A549 (cell line): ENCODE measurements around the gene SHISA4. TPM values are rescaled to one million over a fixed set of nuclear protein-coding genes. Genes with fewer than 3 reads are reported as not detected.

Experiments used
- ATAC-seq, 2 experiments: fragments of 200-7000 bp in 1 of 2; fragments of >200 bp in 1 of 2; cut with Nextera tagmentation in 1 of 2; cut with Tn5 transposase in 1 of 2; 3 replicates each; pipeline versions ENCODE4 v1.8.0 to v1.9.1; 2018 to 2020; ENCODE audit warnings: mild to moderate bottlenecking in 1 of 2, moderate library complexity in 1 of 2
- CTCF ChIA-PET: fragments of 300-600 bp; sonication (Branson Sonifier 250); formaldehyde crosslinking; extraction: SDS; loops from one replicate; lab custom pipeline; 2021; ENCODE audit warnings: antibody characterized with exemption, inconsistent platforms; lab: Yijun Ruan, JAX
- POLR2A ChIA-PET: fragments of 350-600 bp; formaldehyde crosslinking; extraction: SDS; loops from one replicate; lab custom pipeline; 2021; ENCODE audit warnings: antibody characterized with exemption, inconsistent platforms; lab: Yijun Ruan, JAX
- DNase-seq, 2 experiments: peaks; one replicate each; pipeline versions ENCODE4 v3.0.0 to v3.0.0-alpha.2; 2011 to 2016; ENCODE audit warnings: low read depth in 1 of 2, low spot score in 1 of 2
- FAIRE-seq: peaks from 2 replicates; lab custom pipeline; 2011; peaks lifted over from hg19 to GRCh38; lab: Jason Lieb, UNC
- H3K27ac ChIP-seq, 2 experiments: fragments of >200 bp; sonication (Bioruptor Twin); formaldehyde crosslinking; 3 replicates each; pipeline ENCODE4 v1.5.1; 2016 to 2017
- H3K4me1 ChIP-seq: fragments of >200 bp; sonication (Bioruptor Twin); formaldehyde crosslinking; 3 replicates; pipeline ENCODE4 v1.6.1; 2016
- H3K4me2 ChIP-seq: fragments of >200 bp; sonication (Bioruptor Twin); formaldehyde crosslinking; 3 replicates; pipeline ENCODE4 v1.6.1; 2016
- H3K4me3 ChIP-seq: fragments of >200 bp; sonication (Bioruptor Twin); formaldehyde crosslinking; 3 replicates; pipeline ENCODE4 v1.5.1; 2016
- H3K9me3 ChIP-seq: fragments of >200 bp; sonication (Bioruptor Twin); formaldehyde crosslinking; 3 replicates; pipeline ENCODE4 v1.6.1; 2016
- BCL3 ChIP-seq: fragments of >200 bp; sonication (Bioruptor Twin); formaldehyde crosslinking; IDR thresholded peaks from 3 replicates; pipeline ENCODE4 v1.6.1; 2016
- BHLHE40 ChIP-seq: IDR thresholded peaks from 2 replicates; pipeline ENCODE4 v1.6.1; 2012; ENCODE audit warnings: low read depth, low read length, inconsistent platforms
- CEBPB ChIP-seq, 2 experiments: fragments of >200 bp in 1 of 2; sonication (Bioruptor Twin) in 1 of 2; formaldehyde crosslinking in 1 of 2; IDR thresholded peaks; 2 replicates each; pipeline ENCODE4 v1.6.1; 2012 to 2016
- E2F6 ChIP-seq: IDR thresholded peaks from 2 replicates; pipeline ENCODE4 v1.6.1; 2012; ENCODE audit warnings: low read depth, borderline replicate concordance
- EHF ChIP-seq: fragments of 250-450 bp; sonication (Bioruptor Pico); IDR thresholded peaks from 2 replicates; pipeline ENCODE4 v1.5.0; 2020; ENCODE audit warnings: mild to moderate bottlenecking
- EHMT2 ChIP-seq: fragments of 200-600 bp; sonication (generic); IDR thresholded peaks from 2 replicates; pipeline ENCODE4 v1.6.1; 2016; ENCODE audit warnings: antibody characterized with exemption, low read depth, mild to moderate bottlenecking, moderate library complexity
- EP300 ChIP-seq, 2 experiments: fragments of >200 bp; sonication (Bioruptor Twin); formaldehyde crosslinking; IDR thresholded peaks; 2 replicates in 1 of 2; 3 replicates in 1 of 2; pipeline ENCODE4 v1.6.1; 2016 to 2017
- FOSB ChIP-seq: fragments of 250-450 bp; sonication (Bioruptor Pico); IDR thresholded peaks from 2 replicates; pipeline ENCODE4 v1.5.0; 2020; ENCODE audit warnings: mild to moderate bottlenecking, moderate library complexity
- FOSL2 ChIP-seq, 2 experiments: fragments of 450-650 bp in 1 of 2; fragments of >200 bp in 1 of 2; sonication (Bioruptor Twin) in 1 of 2; formaldehyde crosslinking; IDR thresholded peaks; 2 replicates each; pipeline versions ENCODE4 v1.5.0 to v1.6.1; 2016 to 2020; ENCODE audit warnings: mild to moderate bottlenecking in 1 of 2, moderate library complexity in 1 of 2
- GATA3 ChIP-seq: IDR thresholded peaks from 2 replicates; pipeline ENCODE4 v1.6.1; 2012; ENCODE audit warnings: borderline replicate concordance
- HES2 ChIP-seq: fragments of >200 bp; sonication (Bioruptor Twin); formaldehyde crosslinking; IDR thresholded peaks from 2 replicates; pipeline ENCODE4 v1.6.1; 2016
- HOXB13 ChIP-seq: fragments of 250-450 bp; sonication (Bioruptor Pico); IDR thresholded peaks from 2 replicates; pipeline ENCODE4 v1.5.0; 2020; ENCODE audit warnings: low read depth, mild to moderate bottlenecking, moderate library complexity
- JUN ChIP-seq, 2 experiments: fragments of >200 bp; sonication (Bioruptor Twin); formaldehyde crosslinking; IDR thresholded peaks; 2 replicates in 1 of 2; 3 replicates in 1 of 2; pipeline ENCODE4 v1.6.1; 2016 to 2017
- JUNB ChIP-seq: fragments of >200 bp; sonication (Bioruptor Twin); formaldehyde crosslinking; IDR thresholded peaks from 2 replicates; pipeline ENCODE4 v1.6.1; 2016
- KDM1A ChIP-seq: fragments of 200-600 bp; sonication (generic); IDR thresholded peaks from 2 replicates; pipeline ENCODE4 v1.6.1; 2016; ENCODE audit warnings: low read depth, mild to moderate bottlenecking
- MAFK ChIP-seq: fragments of 450-650 bp; IDR thresholded peaks from 2 replicates; pipeline ENCODE4 v1.6.1; 2014; ENCODE audit not compliant: partially characterized antibody
- MAX ChIP-seq: IDR thresholded peaks from 2 replicates; pipeline ENCODE4 v1.6.1; 2012
- MYC ChIP-seq: IDR thresholded peaks from 2 replicates; pipeline ENCODE4 v1.6.1; 2012; ENCODE audit warnings: mild to moderate bottlenecking, inconsistent platforms, low read length, improper control_type of control experiment, borderline replicate concordance
- PBX3 ChIP-seq: IDR thresholded peaks from 2 replicates; pipeline ENCODE4 v1.6.1; 2012
- PHF8 ChIP-seq: fragments of 200-600 bp; sonication (generic); IDR thresholded peaks from 2 replicates; pipeline ENCODE4 v1.6.1; 2016; ENCODE audit warnings: low read depth, mild to moderate bottlenecking, antibody characterized with exemption, moderate library complexity, borderline replicate concordance
- POLR2A ChIP-seq: IDR thresholded peaks from 2 replicates; pipeline ENCODE4 v1.6.1; 2012; ENCODE audit warnings: mild to moderate bottlenecking, low read length
- RAD21 ChIP-seq, 2 experiments: fragments of >200 bp in 1 of 2; sonication (Bioruptor Twin) in 1 of 2; formaldehyde crosslinking in 1 of 2; IDR thresholded peaks in 1 of 2; conservative IDR thresholded peaks in 1 of 2; 2 replicates in 1 of 2; 3 replicates in 1 of 2; pipeline ENCODE4 v1.6.1; 2012 to 2018; ENCODE audit warnings: inconsistent platforms in 1 of 2
- RFX5 ChIP-seq: fragments of 450-650 bp; IDR thresholded peaks from 2 replicates; pipeline ENCODE4 v1.7.1; 2014; ENCODE audit warnings: antibody characterized with exemption, mild to moderate bottlenecking, moderate library complexity
- SMC3 ChIP-seq: fragments of >200 bp; sonication (Bioruptor Twin); formaldehyde crosslinking; IDR thresholded peaks from 3 replicates; pipeline ENCODE4 v1.6.1; 2018; ENCODE audit warnings: inconsistent platforms
- TP53 ChIP-seq: fragments of 250-450 bp; sonication (Bioruptor Pico); IDR thresholded peaks from 2 replicates; pipeline ENCODE4 v1.5.0; 2021; ENCODE audit warnings: mild to moderate bottlenecking, moderate library complexity
- USF2 ChIP-seq: fragments of 450-650 bp; IDR thresholded peaks from 2 replicates; pipeline ENCODE4 v1.6.1; 2014; ENCODE audit warnings: antibody characterized with exemption
- ZC3H11A ChIP-seq: fragments of 450-650 bp; IDR thresholded peaks from 2 replicates; pipeline ENCODE4 v1.6.1; 2014; ENCODE audit warnings: antibody characterized with exemption, mild to moderate bottlenecking
- WGBS: methylation state at CpG from one replicate; pipeline ENCODE4 v1.1.6; 2017; ENCODE audit errors: missing lambda C conversion rate; 5-methylcytosine and 5-hydroxymethylcytosine counted together
- polyA plus RNA-seq, 4 experiments: library from polyadenylated mRNA; depleted of rRNA in 3 of 4; stranded (reverse); fragments of >200 nt; fragmentation: RNase III in 1 of 4; extraction: RNeasy Plus Mini Kit Qiagen cat#74134 plus additional on column Dnase treatment in 1 of 4; gene quantifications; 2 replicates in 3 of 4; 3 replicates in 1 of 4; pipeline ENCODE4 v1.2.3, GENCODE V29; 2011 to 2017

SHISA4 gene
- polyA plus RNA-seq, 2 of the 4 experiments (the other 2 are of a cell fraction): 10.0 to 15.0 TPM

- FAIRE-seq: no peak
- peak; percentile 85 to 86 for ATAC-seq
- H3K4me3 ChIP-seq: no peak overlapping the region
- peak; percentile 59 for TF ChIP-seq MAX
- TF ChIP-seq JUN (IDR thresholded peaks at IDR 0.05): peak; percentile 78 to 84; a peak in 4 of 5 replicates
- peak; percentile 94 for TF ChIP-seq GATA3
- peak in 1 of 2 experiments; percentile 31; a peak in 2 of 5 replicates for TF ChIP-seq RAD21 (conservative IDR thresholded peaks at IDR 0.05 in 1 of 2, IDR thresholded peaks at IDR 0.05 in 1 of 2)
- TF ChIP-seq E2F6: no peak
- TF ChIP-seq TP53: no peak
- TF ChIP-seq JUNB: peak; percentile 82
- peak; percentile 49 to 72; a peak in 3 of 5 replicates for TF ChIP-seq EP300 (IDR thresholded peaks at IDR 0.05)
- TF ChIP-seq CEBPB (IDR thresholded peaks at IDR 0.05): peak; percentile 92 to 95
- peak; percentile 75 for TF ChIP-seq FOSL2 (IDR thresholded peaks at IDR 0.05)
- peak; percentile 81 for TF ChIP-seq FOSL2 (CRISPR knock-in tag; IDR thresholded peaks at IDR 0.05)
- TF ChIP-seq SMC3: 0 out of 3 replicates have a peak, but pooled peaks have one; percentile 23
- TF ChIP-seq FOSB: no peak
- TF ChIP-seq BCL3: peak; percentile 82; the same call in 2 of the 3 replicates
- TF ChIP-seq PBX3: no peak
- CTCF ChIA-PET: interaction anchor here (0.8 to 20.2 kb wide), 11 partner anchors 10 to 203 kb away, joined by 3 to 303 read pairs (median 5); partner anchors contain the start of gene SHISA4
- no peaks in the 10 kb centered on the region for H3K9me3 ChIP-seq
- POLR2A ChIA-PET: interaction anchor here (1.0 to 1.3 kb wide), 2 partner anchors 11 to 39 kb away, joined by 4 to 7 read pairs; partner anchors contain the start of gene TIMM17A
- DNase-seq: peak; percentile 67 to 85
- peak overlapping the region; percentile 70 for H3K4me2 ChIP-seq
- H3K27ac ChIP-seq: peak overlapping the region; percentile 73 to 82
- WGBS: 5% methylated on average over 11 of the region's 11 CpGs
- peaks cover 26% of the 10 kb centered on the region for H3K4me1 ChIP-seq
Observed at GRCh38 chr1:201916649-201917249, 28.1 kb downstream of the SHISA4 start.

- peak overlapping the region; percentile 73 to 82 for H3K27ac ChIP-seq
- ATAC-seq: peak; percentile 46 to 67
- peak; percentile 18 to 46 for DNase-seq
- no peak for TF ChIP-seq CEBPB (IDR thresholded peaks at IDR 0.05)
- no peak for TF ChIP-seq FOSL2 (IDR thresholded peaks at IDR 0.05)
- TF ChIP-seq FOSL2 (CRISPR knock-in tag; IDR thresholded peaks at IDR 0.05): peak; percentile 67
- no peak overlapping the region for H3K4me3 ChIP-seq
- H3K9me3 ChIP-seq: 0 out of 3 replicates have a peak, but pooled peaks cover 4% of the 10 kb centered on the region
- H3K4me1 ChIP-seq: peaks cover 31% of the 10 kb centered on the region
- peak overlapping the region; percentile 70 for H3K4me2 ChIP-seq
- no peak for FAIRE-seq
- CTCF ChIA-PET: interaction anchor here (1.0 to 20.2 kb wide), 8 partner anchors 11 to 82 kb away, joined by 3 to 303 read pairs (median 5); partner anchors contain the start of gene SHISA4
- POLR2A ChIA-PET: interaction anchor here (1.3 kb wide), 1 partner anchor 38 kb away, joined by 7 read pairs; the partner anchor contains the start of gene TIMM17A
- WGBS: 68% methylated on average over 7 of the region's 7 CpGs
Observed at GRCh38 chr1:201917362-201918033, 28.8 kb downstream of the SHISA4 start.

- ATAC-seq (no peak), FAIRE-seq (no peak), DNase-seq (no peak)
- 86% methylated on average over 5 of the region's 5 CpGs for WGBS
- Histone ChIP-seq H3K4me3 (no peak overlapping the region), H3K27ac (peak overlapping the region; percentile 73 to 82; a peak in 5 of 6 replicates), H3K4me2 (no peak overlapping the region), H3K4me1 (peaks cover 31% of the 10 kb centered on the region), H3K9me3 (0 out of 3 replicates have a peak, but pooled peaks cover 4% of the 10 kb centered on the region)
- CTCF ChIA-PET: interaction anchor here (0.7 to 20.2 kb wide), 3 partner anchors 9 to 27 kb away, joined by 4 to 303 read pairs (median 5); partner anchors contain the start of gene SHISA4
- POLR2A ChIA-PET: interaction anchor here (1.3 kb wide), 1 partner anchor 37 kb away, joined by 7 read pairs; the partner anchor contains the start of gene TIMM17A
- no peak for TF ChIP-seq EHMT2
- no peak for TF ChIP-seq EP300 (IDR thresholded peaks at IDR 0.05)
- no peak for TF ChIP-seq MAFK
- TF ChIP-seq HES2: no peak
- no peak for TF ChIP-seq KDM1A
- no peak for TF ChIP-seq EHF (CRISPR knock-in tag)
- TF ChIP-seq USF2: no peak
- TF ChIP-seq FOSB: no peak
- TF ChIP-seq PHF8: no peak
- no peak for TF ChIP-seq ZC3H11A
- no peak for TF ChIP-seq BHLHE40
- no peak for TF ChIP-seq POLR2A
- TF ChIP-seq HOXB13 (CRISPR knock-in tag): no peak
- TF ChIP-seq RFX5: no peak
- TF ChIP-seq E2F6: no peak
- no peak for TF ChIP-seq JUNB
- no peak for TF ChIP-seq MYC
Observed at GRCh38 chr1:201918343-201918742, 29.6 kb downstream of the SHISA4 start.
